NCI-H2029 (cell line): Measurements from ENCODE around the gene RIMKLB.
"Not testable (repeated sequence)": the region's sequence is repeated elsewhere in the genome, so short reads cannot be mapped to it uniquely, and the experiment has no call there.

ENCODE experiments used
- DNase-seq: peaks from one replicate; lab custom pipeline; 2025; lab: John Stamatoyannopoulos, UW

Gene RIMKLB

GRCh38 chr12:8692573-8692972 is 5.2 kb upstream of the RIMKLB start:
- peak; percentile 76 for DNase-seq

DNA sequence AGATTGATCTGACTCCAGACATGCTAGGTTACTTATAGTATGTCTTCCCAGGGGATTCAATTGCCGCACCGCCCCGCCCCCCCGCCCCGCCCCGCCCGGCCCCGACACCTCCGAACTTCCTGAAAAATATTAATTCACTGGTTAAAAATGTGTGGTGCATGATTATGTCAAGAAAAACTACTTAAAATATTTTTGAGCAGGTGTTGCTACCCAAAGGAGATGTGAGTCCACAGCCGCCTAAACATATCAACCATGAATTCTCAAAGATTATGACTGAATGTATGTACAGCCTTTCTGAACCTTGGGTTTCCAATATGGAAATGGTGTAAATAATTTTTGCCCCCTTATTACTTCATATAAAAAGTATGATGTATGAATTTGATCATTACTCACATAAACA is 2.7 kb upstream of the RIMKLB start:
- DNase-seq: no peak

- DNase-seq: no peak
Observed at GRCh38 chr12:8696442-8697090, 1.2 kb upstream of the RIMKLB start.

- peak; percentile 28 for DNase-seq
Observed at GRCh38 chr12:8697120-8697475, 693 bp upstream of the RIMKLB start.

DNA sequence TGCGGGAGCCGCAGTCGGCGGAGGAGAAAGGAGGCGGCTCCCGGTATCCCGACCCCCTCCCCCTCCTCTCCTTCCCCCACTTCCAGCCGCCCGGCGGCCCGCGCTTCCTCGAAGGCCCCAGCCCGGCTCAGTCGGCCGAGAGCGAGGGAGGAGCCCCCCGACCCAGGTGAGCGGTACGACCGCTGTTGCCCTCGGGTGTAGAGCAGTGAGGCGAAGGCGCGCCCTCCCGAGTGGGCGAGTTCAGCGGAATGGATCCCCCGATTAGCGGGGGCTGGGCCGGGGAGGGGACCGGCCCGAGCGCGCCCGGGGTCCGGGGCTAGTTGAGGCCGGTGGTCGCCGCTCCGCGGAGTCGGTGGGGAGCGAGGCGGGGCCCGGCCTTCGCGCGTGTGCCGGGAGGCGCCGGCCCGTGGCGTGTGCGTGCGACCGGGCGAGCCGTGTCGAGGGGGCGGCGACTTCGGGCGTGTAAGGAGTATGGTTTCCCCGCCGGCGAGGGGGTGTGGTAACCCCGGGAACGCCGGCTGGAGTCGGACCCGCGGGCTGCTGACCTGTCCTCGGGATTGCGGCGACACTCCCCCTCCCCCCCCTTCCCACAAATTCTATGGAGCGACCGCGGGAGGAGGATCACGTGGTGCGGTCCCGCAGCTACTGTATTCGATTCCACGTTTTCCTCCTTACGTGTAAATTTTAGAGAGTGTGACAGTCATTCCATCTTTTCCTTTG is 501 bp downstream of the RIMKLB start:
- peak; percentile 36 for DNase-seq

GRCh38 chr12:8698879-8699278 is 1.1 kb downstream of the RIMKLB start:
- no peak for DNase-seq

- DNase-seq: no peak
Observed at GRCh38 chr12:8699714-8700113, 1.9 kb downstream of the RIMKLB start.

DNA sequence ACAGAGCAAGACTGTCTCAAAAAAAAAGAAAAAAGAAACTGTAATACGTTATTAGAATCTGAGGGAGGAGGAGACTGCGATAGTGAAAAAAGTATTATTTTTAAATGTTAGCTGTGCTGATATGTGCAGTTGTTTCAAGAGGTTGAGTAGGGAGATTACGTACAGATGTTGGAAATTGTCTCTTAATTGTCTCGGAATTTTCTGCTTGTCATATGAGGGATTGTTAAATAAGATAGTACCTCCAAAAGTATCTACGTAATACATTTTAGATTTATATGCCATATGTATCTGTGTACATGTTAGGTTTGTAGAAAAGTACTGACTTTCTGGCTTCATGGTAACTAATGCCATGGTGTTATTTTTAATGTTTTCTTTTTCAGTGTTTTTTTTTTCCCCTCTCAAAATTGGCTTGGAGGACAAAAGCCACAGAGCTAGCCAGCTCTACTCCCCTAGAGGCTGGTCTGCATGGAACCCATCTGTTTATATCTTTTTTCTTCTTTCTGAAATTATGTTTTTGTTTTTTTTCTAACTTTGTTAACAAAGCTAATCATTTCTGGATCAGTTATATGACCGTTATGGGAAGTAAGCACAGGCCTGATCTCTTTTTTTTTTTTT is 3.4 kb downstream of the RIMKLB start:
- no peak for DNase-seq

GRCh38 chr12:8702159-8702558 is 4.4 kb downstream of the RIMKLB start:
- DNase-seq: no peak

DNA sequence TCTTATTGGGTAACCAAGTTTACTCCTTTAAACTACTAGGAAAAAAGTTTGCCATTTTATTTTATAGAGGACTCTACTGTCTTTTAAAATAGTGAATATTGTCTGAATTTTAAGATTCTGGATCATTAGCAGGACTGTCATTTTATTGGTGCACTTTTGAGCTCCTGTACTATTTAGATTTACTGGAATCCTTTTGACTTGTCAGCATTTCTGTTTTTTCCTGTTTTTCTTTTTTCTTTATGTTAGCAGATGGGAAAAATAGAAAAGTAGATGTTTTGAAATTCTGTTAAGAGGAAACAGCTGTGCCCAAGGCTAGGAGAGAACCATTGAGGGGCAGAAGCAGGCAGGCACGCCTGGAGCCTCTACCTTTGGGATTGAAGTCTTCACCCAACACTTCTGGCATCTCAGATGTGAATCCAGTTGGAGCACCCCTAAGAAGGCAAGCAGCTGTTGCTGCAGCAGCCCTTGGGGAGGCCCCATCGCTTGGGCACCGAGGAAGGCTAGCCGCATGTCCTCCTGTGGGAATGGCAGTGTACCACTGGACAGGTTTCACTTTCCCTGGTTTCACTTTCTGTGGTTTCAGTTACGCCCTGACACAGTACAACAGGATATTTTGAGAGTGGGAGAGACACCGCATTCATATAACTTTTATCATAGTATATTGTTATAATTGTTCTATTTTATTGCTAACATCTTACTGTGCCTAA is 11.5 kb downstream of the RIMKLB start:
- peak; percentile 48 for DNase-seq

GRCh38 chr12:8712572-8712971 is 14.8 kb downstream of the RIMKLB start:
- DNase-seq: no peak

DNA sequence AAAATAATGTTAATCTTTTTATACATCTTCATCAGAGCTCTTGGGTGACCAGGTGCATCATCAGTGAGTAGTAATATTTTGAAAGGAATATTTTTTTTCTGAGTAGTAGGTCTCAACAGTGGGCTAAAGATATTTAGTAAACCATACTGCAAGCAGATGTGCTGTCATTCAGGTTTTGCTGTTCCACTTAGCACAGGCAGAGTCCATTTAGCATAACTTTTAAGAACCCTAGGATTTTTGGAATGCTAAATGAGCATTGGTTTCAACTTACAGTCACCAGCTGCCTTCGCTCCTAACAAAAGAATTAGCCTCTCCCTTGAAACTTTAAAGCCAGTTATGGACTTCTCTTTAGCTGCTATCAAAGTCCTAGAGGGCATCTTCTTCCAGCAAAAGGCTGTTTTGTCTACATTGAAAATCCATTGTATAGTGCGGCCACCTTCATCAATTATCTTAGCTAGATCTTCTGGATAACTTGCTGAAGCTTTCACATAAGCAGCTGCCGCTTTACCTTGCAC is 24.6 kb downstream of the RIMKLB start:
- DNase-seq: no peak

GRCh38 chr12:8734873-8735381 is 37.1 kb downstream of the RIMKLB start:
- DNase-seq: no peak

DNA sequence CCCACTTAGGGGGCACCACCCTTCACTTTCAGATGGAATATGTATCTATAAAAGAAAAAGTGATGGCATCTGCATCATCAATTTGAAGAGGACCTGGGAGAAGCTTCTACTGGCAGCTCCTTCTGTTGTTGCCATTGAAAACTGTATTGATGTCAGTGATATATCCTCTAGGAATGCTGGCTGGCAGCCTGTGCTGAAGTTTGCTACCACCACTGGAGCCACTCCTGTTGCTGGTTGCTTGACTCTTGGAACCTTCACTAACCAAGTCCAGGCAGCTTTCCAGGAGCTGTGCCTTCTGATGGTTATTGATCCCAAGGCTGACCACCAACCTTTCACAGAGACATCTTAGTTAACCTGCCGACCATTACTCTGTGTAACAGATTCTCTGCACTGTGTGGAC is 44.7 kb downstream of the RIMKLB start:
- no peak for DNase-seq

DNA sequence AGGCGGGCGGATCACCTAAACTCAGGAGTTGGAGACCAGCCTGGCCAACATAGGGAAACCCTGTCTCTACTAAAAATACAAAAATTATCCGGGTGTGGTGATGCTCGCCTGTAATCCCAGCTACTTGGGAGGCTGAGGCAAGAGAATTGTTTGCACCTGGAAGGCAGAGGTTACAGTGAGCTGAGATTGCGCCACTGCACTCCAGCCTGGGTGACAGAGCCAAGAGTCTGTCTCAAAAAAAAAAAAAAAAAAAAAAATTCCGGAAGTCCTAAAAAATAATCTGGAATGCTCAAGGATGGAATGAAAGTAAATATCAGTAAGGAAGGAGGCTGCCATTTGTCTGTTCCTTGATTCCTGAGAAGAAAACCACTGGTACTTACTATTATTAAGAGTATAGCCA is 45.3 kb downstream of the RIMKLB start:
- DNase-seq: not testable (repeated sequence)

- DNase-seq: not testable (repeated sequence)
Observed at GRCh38 chr12:8745631-8746030, 47.8 kb downstream of the RIMKLB start.

GRCh38 chr12:8746046-8746445 is 48.3 kb downstream of the RIMKLB start:
- DNase-seq: no peak

DNA sequence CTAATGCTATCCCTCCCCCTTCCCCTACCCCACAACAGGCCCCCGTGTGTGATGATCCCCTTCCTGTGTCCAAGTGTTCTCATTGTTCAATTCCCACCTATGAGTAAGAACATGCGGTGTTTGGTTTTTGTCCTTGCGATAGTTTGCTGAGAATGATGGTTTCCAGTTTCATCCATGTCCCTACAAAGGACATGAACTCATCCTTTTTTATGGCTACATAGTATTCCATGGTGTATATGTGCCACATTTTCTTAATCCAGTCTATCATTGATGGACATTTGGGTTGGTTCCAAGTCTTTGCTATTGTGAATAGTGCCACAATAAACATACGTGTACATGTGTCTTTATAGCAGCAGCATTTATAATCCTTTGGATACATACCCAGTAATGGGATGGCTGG is 62.3 kb downstream of the RIMKLB start:
- not testable (repeated sequence) for DNase-seq

GRCh38 chr12:8762701-8763100 is 64.9 kb downstream of the RIMKLB start:
- DNase-seq: not testable (repeated sequence)

GRCh38 chr12:8766121-8766520 is 68.3 kb downstream of the RIMKLB start:
- not testable (repeated sequence) for DNase-seq

DNA sequence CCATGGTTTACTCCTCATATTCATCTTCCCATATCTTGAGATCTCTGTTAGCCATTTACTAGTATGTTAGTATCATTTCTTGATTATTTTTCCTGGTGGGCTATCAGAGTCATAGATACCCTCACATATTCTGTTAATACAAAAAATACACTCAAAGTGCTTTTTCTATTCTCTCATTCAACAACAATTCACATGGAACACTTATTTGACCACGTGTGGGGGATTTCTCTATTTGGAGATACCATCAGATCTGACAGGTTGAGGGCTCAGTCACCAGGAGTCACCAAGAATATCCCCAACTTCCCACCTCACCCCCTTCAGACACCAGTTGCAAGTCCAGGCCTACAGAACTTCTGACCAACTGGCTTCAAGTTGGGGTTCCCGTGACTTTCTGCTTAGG is 72.7 kb downstream of the RIMKLB start:
- no peak for DNase-seq

- DNase-seq: no peak
Observed at GRCh38 chr12:8771072-8771471, 73.3 kb downstream of the RIMKLB start.
